Measurements from ENCODE around the gene ASCL4. TPM values are rescaled to one million over a fixed set of nuclear protein-coding genes. Genes with fewer than 3 reads are reported as not detected.

Gene ASCL4
- total RNA-seq, 1 experiment from 2014 or later = not detected

- peaks cover 21% of the 10 kb centered on the region for H3K36me3 ChIP-seq (ENCODE audit: low read depth)
- TF ChIP-seq EZH2 (IDR thresholded peaks at IDR 0.05; ENCODE audit: low read depth) (no peak), CTCF (conservative IDR thresholded peaks at IDR 0.05) (no peak)
- no TSS peak for BruUV-seq (replicated peaks)
- H3K4me1 ChIP-seq (replicated peaks; ENCODE audit: insufficient read depth) = peaks cover 26% of the 10 kb centered on the region
- peaks cover 6% of the 10 kb centered on the region; the same call in 1 of the 2 replicates for H4K20me1 ChIP-seq (ENCODE audit: insufficient read depth)
- H3K4me2 ChIP-seq = peak within 1 kb of the TSS; percentile 98
- H3K27me3 ChIP-seq (ENCODE audit: insufficient read depth, low read depth) = no peaks in the 10 kb centered on the region
- peak within 1 kb of the TSS; percentile 95 for H3K4me3 ChIP-seq
- peaks cover 40% of the 10 kb centered on the region for H3K79me2 ChIP-seq (ENCODE audit: low read depth)
- no peak within 1 kb of the TSS for H3K27ac ChIP-seq
- H3K9me2 ChIP-seq (ENCODE audit: insufficient read depth) = no peaks in the 10 kb centered on the region
- peak; percentile 77 to 93 for DNase-seq
- no peaks in the 10 kb centered on the region for H3K9me3 ChIP-seq (ENCODE audit: insufficient read depth, low read depth)
- intact Hi-C loops (cut with micrococcal nuclease; ENCODE audit: unreplicated experiment) = loop anchor here (2.0 to 5.0 kb wide), 2 partner anchors 74 to 124 kb away; partner anchors contain the start of gene PWP1
- peaks cover 15% of the 10 kb centered on the region for H3F3A ChIP-seq (ENCODE audit: insufficient read depth, low read depth)
- ChIA-PET CTCF (no interaction called here), POLR2A (ENCODE audit: unreplicated experiment) (interaction anchor here (0.7 kb wide), 1 partner anchor 1418 kb away, joined by 3 read pairs; no protein-coding TSS in a partner anchor)
- peak within 1 kb of the TSS; percentile 99 for H2AFZ ChIP-seq
These were observed 13.5 kb upstream of the ASCL4 start, which contains the start of gene PRDM4 for GRCh38 chr12:107760809-107761501. PRDM4 (minus strand) TSS chr12:107761137; CDS start chr12:107760515, 622 bp downstream.

GRCh38 chr12:107761502-107761904 is 13.0 kb upstream of the ASCL4 start:
- Histone ChIP-seq H3K9me2 (ENCODE audit: insufficient read depth) (no peaks in the 10 kb centered on the region), H2AFZ (peak overlapping the region; percentile 99), H3F3A (ENCODE audit: insufficient read depth, low read depth) (peaks cover 15% of the 10 kb centered on the region), H3K27me3 (ENCODE audit: insufficient read depth, low read depth) (peaks cover 5% of the 10 kb centered on the region; the same call in 1 of the 2 replicates), H3K27ac (no peak overlapping the region), H3K9me3 (ENCODE audit: insufficient read depth, low read depth) (no peaks in the 10 kb centered on the region), H3K4me1 (replicated peaks; ENCODE audit: insufficient read depth) (peaks cover 26% of the 10 kb centered on the region), H3K36me3 (ENCODE audit: low read depth) (peaks cover 16% of the 10 kb centered on the region), H4K20me1 (ENCODE audit: insufficient read depth) (peaks cover 6% of the 10 kb centered on the region; the same call in 1 of the 2 replicates), H3K79me2 (ENCODE audit: low read depth) (peaks cover 40% of the 10 kb centered on the region), H3K4me2 (peak overlapping the region; percentile 95), H3K4me3 (peak overlapping the region; percentile 95)
- no peak for DNase-seq
- intact Hi-C loops (cut with micrococcal nuclease; ENCODE audit: unreplicated experiment) = loop anchor here (2.0 to 5.0 kb wide), 2 partner anchors 74 to 123 kb away; partner anchors contain the start of gene PWP1
- no TSS peak for BruUV-seq (replicated peaks)
- no peak for TF ChIP-seq EZH2 (IDR thresholded peaks at IDR 0.05; ENCODE audit: low read depth)
- no peak for TF ChIP-seq CTCF (conservative IDR thresholded peaks at IDR 0.05)
- ChIA-PET POLR2A (ENCODE audit: unreplicated experiment) (interaction anchor here (0.7 kb wide), 1 partner anchor 1419 kb away, joined by 3 read pairs; no protein-coding TSS in a partner anchor), CTCF (no interaction called here)

GRCh38 chr12:107762874-107763273 is 11.6 kb upstream of the ASCL4 start:
- no peak overlapping the region for H3K4me2 ChIP-seq
- H3K36me3 ChIP-seq (ENCODE audit: low read depth) = peaks cover 8% of the 10 kb centered on the region
- no peak for TF ChIP-seq CTCF (conservative IDR thresholded peaks at IDR 0.05)
- no peak for TF ChIP-seq EZH2 (IDR thresholded peaks at IDR 0.05; ENCODE audit: low read depth)
- no peak overlapping the region for H3K27ac ChIP-seq
- no peak for DNase-seq
- H3K9me2 ChIP-seq (ENCODE audit: insufficient read depth) = no peaks in the 10 kb centered on the region
- peaks cover 26% of the 10 kb centered on the region for H3K4me1 ChIP-seq (replicated peaks; ENCODE audit: insufficient read depth)
- POLR2A ChIA-PET (ENCODE audit: unreplicated experiment) = no interaction called here
- peaks cover 15% of the 10 kb centered on the region; the same call in 1 of the 2 replicates for H3K27me3 ChIP-seq (ENCODE audit: insufficient read depth, low read depth)
- H3F3A ChIP-seq (ENCODE audit: insufficient read depth, low read depth) = peaks cover 15% of the 10 kb centered on the region
- intact Hi-C loops (cut with micrococcal nuclease; ENCODE audit: unreplicated experiment) = loop anchor here (5.0 kb wide), 1 partner anchor 76 kb away; the partner anchor contains the start of gene PWP1
- no TSS peak for BruUV-seq (replicated peaks)
- H3K9me3 ChIP-seq (ENCODE audit: insufficient read depth, low read depth) = no peaks in the 10 kb centered on the region
- no peak overlapping the region for H3K4me3 ChIP-seq
- 0 out of 2 replicates have a peak, but pooled peaks cover 6% of the 10 kb centered on the region for H4K20me1 ChIP-seq (ENCODE audit: insufficient read depth)
- peaks cover 27% of the 10 kb centered on the region for H3K79me2 ChIP-seq (ENCODE audit: low read depth)
- CTCF ChIA-PET = no interaction called here
- H2AFZ ChIP-seq = no peak overlapping the region

All from PC-9 (cell line).